Fibroblast of the aortic adventitia (primary cell): ENCODE measurements around the gene RNASE7. TPM values are rescaled to one million over a fixed set of nuclear protein-coding genes. Genes with fewer than 3 reads are reported as not detected.

Experiments used
- DNase-seq: peaks from one replicate; pipeline ENCODE4 v3.0.0-alpha.2; 2010; ENCODE audit warnings: low read depth
- H3K4me3 ChIP-seq: 2 replicates; pipeline ENCODE4 v1.5.1; 2011; ENCODE audit warnings: low read depth, mild to moderate bottlenecking, control low read depth, low read length, moderate library complexity
- total RNA-seq: library from RNA; depleted of rRNA; stranded (reverse); fragments of >200 nt; gene quantifications from 2 replicates; pipeline ENCODE4 v1.2.3, GENCODE V29; 2012; ENCODE audit warnings: low replicate concordance
- TF ChIP-seq, protein P1 (sequence below): IDR thresholded peaks from 2 replicates; pipeline ENCODE4 v1.5.1; 2011; ENCODE audit warnings: mild to moderate bottlenecking, low read length, control low read depth, inconsistent platforms; ENCODE audit not compliant: insufficient read depth

Gene RNASE7, protein sequence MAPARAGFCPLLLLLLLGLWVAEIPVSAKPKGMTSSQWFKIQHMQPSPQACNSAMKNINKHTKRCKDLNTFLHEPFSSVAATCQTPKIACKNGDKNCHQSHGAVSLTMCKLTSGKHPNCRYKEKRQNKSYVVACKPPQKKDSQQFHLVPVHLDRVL
- total RNA-seq: not detected in 2 replicates

DNA sequence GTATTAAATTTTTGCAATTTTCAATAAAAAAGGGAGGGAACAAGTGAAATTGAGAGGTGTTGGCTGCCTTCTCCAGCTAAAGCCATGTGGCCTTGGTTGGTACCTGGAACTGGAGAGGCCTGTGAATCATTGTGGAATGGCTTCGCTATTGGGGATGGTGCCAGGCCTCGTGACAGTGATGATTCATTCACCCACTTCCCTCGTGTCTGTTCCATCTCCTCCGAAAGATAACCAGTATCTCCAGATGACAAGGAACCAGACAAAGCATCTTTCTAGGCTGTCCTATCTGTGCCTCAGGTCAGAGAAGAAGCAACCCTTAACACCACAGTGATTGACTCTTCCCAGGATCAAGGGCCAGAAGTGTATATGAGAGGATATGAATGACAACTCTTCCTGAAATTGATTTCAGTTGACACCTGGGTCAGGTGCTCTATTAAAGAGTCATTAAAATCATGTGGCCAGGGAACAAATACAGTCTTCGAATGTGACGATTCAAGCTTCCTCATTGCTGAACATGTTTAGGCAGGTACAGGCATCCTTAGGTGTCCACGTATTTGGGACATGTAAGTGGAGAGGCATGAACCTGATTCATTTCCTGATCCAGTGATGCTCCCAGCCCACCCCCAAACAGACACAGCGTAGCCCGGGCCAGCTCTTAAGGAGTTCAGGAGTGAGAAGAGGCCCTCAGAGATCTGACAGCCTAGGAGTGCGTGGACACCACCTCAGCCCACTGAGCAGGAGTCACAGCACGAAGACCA, at the start of gene RNASE7:
RNASE7 (plus strand) TSS at position 687 of the 758 bp plus-strand sequence. CDS start 631 bp downstream, outside the sequence.
- H3K4me3 ChIP-seq: no peak within 1 kb of the TSS
- TF ChIP-seq, protein P1, sequence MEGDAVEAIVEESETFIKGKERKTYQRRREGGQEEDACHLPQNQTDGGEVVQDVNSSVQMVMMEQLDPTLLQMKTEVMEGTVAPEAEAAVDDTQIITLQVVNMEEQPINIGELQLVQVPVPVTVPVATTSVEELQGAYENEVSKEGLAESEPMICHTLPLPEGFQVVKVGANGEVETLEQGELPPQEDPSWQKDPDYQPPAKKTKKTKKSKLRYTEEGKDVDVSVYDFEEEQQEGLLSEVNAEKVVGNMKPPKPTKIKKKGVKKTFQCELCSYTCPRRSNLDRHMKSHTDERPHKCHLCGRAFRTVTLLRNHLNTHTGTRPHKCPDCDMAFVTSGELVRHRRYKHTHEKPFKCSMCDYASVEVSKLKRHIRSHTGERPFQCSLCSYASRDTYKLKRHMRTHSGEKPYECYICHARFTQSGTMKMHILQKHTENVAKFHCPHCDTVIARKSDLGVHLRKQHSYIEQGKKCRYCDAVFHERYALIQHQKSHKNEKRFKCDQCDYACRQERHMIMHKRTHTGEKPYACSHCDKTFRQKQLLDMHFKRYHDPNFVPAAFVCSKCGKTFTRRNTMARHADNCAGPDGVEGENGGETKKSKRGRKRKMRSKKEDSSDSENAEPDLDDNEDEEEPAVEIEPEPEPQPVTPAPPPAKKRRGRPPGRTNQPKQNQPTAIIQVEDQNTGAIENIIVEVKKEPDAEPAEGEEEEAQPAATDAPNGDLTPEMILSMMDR: no peak
- DNase-seq: peak; percentile 53

DNA sequence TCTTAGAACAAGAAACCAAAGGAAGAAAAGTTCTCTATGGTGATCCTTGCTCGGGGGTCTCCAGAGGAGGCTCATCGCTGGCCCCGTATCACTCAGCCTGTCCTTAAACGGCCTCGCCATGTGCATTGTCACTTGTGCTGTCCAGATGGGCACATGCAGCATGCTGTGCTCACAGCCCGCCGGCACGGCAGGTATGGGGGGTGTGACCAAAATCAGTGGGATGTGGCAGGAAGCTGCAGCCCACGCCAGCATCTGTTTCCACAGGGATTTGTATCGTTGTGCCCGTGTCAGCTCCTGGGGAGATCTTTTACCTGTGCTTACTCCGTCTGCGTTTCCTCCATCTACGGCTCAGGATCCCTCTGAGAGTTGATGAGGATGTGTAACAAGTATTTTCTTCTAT, 45.6 kb upstream of the RNASE7 start:
- TF ChIP-seq, protein P1: no peak
- no peak overlapping the region for H3K4me3 ChIP-seq
- DNase-seq: no peak

DNA sequence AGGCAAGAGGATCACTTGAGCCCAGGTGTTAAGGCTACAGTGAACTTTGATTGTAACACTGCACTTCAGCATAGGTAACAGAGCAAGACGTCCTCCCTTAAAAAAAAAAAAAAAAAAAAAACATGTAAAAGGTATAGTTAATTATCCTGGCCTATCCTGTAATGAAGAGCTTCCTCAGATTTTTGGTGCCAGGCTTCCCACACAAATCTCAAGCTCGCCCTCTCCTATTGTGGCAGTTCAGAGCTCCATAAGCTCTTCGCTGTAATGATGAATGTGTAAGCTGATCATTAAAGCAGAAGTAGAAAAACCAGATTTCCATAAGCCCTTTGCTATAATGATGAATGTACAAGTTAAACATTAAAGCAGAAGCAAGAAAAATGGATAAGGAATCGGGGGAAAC, 45.0 kb upstream of the RNASE7 start:
- H3K4me3 ChIP-seq: no peak overlapping the region
- TF ChIP-seq, protein P1: no peak
- DNase-seq: no peak

DNA sequence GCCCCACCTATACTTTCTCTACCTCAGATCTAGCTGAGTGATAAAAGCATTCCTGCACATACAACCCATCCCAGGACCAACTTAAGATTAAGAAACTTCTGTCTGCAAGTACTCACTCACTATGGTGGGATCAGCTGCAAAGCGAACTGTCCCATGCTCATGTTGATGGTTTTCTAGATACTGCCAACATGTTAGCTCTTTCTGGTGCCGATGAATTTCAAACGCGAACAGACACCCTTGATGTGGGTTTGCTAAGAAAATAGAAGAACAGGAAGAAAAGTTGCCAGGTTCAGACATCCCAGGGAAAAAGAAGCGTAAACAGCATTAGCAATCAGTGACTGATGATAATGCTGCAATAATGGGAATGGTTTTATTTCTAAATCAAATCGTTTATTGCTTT, 44.6 kb upstream of the RNASE7 start:
- TF ChIP-seq, protein P1: no peak
- no peak overlapping the region for H3K4me3 ChIP-seq
- no peak for DNase-seq

DNA sequence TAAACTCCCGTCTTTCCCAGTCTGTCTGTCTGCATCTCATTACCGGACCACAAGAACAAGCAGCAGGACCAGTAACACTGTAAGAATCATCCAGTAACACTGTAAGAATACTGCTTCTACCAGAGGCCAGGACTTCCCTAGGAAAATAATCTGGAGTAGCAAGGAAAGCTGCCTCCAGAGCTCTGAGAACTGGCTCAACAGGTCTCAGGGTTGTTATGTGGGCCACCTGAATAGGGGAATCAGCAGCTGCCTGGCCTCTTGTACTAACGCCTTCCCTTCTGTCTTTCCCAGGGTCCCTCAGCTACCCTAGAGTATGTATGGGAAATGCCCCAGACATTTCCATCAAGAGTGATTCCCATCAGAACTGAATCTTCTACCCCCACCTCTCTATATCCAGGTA, 44.0 kb upstream of the RNASE7 start:
- no peak for DNase-seq
- TF ChIP-seq, protein P1: no peak
- H3K4me3 ChIP-seq: no peak overlapping the region

DNA sequence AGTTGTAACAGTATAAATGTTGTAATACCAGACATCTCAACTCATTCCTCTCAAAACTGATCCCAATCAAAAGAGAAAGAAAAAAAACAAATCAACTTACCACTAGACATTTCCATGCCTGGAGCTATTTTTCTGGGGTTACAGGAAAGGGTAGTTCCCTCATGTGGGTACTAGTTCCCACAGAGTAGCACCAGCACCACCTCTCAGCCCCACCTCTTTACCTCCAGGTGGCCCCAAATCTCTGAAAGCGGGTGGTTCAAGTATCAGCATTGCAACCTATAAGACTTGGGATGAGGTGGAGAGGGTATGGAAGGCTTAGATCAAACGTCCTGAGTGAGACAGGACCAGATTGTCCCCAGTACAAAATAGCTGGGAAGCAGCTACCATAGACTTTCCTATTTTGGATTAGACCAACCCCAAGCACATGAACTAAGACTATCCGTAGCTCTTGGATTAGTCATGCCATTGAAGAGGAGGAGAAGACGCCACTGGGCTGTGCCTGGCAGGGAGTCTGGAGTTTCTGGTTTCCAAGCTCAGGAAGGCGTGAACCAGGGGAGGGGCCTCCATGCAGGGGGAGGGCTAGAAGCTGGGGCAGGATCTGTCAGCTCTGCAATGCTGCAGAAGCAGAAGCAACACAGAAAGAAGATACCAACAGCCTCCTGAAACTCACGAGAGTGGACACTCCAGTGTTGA, 43.3 kb upstream of the RNASE7 start, which contains the start of gene SLC39A2:
SLC39A2 (plus strand) TSS at position 620 of the 693 bp plus-strand sequence. CDS start 154 bp downstream, outside the sequence.
- TF ChIP-seq, protein P1: no peak
- no peak within 1 kb of the TSS for H3K4me3 ChIP-seq
- DNase-seq: peak; percentile 73
